Stimulated activated CD4-positive, alpha-beta T cell treated with anti-CD3 and anti-CD28 coated beads, Interleukin-15, amount 100 ng/mL, for 24 hours (primary cell): ENCODE measurements around the gene GSC2.

ENCODE experiments used
- DNase-seq: peaks from one replicate; pipeline ENCODE4 v3.0.0-alpha.2; 2020

The GSC2 gene

GRCh38 chr22:19152942-19153883 lies 3.1 kb upstream of the GSC2 start:
- DNase-seq: no peak

GRCh38 chr22:19151329-19152191 lies 1.5 kb upstream of the GSC2 start:
- no peak for DNase-seq

DNA sequence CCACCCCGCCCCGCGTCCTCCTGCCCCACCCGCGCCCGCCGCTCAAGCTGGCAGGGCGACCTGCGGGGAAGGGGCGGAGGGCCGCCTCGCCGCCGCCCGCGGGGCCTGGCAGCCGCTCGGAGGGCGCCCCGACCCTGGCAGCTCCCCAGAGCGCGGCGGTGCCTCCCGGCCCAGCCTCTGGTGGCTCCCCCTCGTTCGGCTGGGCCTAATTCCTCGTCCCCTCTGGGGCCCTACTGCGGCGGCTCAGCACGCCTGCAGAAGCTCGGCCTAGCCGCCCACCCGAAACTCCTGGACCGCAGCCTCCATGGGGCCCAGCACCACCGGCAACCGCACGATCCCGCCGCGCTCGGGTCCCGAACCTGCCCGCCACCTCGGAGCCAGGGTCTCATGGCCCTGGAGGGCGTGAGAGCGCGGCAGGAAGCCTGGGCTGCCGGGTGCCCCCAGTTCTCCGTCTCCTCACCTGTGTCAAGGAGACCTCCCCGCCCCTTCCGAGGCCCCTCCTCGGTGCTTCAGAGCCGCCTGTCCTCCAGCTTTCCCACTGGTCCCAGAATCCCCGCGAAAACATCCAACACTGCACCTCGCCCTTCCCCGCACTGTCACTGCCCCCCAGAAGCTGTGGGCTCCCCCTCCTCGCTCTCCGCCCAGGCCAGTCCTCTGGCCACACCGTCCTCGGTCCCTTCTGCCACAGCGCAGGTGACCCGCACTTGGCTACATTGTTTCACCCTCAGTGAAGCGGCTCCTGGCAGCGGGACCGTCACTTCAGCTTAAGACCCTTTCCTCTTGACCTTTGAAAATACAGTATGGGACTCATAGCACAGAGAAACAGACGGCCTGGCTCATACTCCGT lies 613 bp upstream of the GSC2 start:
- no peak for DNase-seq

DNA sequence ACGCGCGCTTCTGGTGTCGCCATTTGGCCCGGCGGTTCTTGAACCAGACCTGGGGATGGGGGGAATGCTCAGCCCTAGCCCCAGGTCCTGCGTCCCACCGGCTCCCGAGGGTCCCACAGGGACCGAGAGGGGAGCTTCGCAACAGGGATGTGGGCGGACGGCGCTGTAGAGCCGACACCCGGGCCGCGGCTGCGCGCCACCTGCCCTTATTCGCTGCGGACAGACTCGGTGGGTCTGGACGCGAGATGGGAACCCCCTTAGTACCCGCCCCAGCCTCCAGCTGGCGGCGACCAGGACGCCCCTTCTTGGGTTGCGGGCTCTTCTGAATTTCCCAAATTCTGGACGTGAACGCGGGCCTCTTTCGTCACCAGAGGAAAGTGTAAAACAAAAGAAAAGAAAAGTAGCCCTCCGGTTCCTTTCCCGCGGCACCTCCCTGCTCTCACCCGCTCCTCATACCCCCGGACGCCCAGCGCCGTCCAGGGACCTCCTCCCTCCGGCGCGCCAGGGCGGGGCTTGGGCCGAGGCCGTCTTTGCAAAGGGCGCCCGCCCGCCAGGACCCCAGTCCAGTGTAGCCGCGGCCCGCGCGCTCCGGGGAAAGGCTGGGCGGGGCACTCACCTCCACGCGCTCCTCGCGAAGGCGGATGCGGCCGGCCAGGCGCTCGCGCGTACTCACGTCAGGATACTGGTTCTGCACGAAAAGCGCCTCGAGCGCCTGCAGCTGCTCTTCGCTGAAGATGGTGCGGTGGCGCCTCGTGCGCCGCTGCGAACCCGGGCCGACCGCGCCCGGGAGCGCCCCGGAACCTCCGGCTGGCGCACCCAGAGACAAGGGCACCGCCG lies 827 bp downstream of the GSC2 start:
- DNase-seq: peak; percentile 63

DNA sequence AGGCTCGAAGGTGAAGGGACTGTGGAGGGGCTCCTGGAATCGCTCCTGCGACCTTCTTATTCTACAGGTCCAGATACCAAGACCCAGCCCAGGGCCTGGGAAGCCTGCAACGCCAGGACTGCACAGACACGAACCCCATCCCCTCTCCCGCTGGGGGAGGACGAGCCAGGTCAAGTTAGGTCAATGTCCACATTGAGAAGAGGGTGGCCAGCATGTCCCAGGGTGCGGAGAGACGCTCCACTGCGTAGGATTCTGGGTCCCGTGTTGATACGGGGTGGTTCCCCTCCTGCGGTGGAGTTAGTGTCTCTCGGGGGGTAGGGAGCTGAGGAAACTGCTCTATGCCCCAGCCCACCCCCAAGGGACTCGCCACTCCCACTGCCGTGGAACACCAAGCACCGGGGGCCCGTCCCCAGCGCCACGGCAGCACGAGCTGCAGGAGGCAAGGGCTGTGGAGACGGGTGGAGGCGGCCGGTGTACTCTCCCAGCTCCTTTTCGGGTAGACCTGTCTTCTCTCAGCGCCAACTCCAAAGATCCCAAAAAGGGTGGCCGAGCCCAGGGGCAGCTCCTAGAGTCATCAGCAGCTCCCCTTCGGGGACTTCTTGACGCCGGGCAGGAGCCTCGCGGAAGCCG lies 1.6 kb downstream of the GSC2 start:
- no peak for DNase-seq

- no peak for DNase-seq
These were observed 2.8 kb downstream of the GSC2 start for GRCh38 chr22:19147195-19147780.

DNA sequence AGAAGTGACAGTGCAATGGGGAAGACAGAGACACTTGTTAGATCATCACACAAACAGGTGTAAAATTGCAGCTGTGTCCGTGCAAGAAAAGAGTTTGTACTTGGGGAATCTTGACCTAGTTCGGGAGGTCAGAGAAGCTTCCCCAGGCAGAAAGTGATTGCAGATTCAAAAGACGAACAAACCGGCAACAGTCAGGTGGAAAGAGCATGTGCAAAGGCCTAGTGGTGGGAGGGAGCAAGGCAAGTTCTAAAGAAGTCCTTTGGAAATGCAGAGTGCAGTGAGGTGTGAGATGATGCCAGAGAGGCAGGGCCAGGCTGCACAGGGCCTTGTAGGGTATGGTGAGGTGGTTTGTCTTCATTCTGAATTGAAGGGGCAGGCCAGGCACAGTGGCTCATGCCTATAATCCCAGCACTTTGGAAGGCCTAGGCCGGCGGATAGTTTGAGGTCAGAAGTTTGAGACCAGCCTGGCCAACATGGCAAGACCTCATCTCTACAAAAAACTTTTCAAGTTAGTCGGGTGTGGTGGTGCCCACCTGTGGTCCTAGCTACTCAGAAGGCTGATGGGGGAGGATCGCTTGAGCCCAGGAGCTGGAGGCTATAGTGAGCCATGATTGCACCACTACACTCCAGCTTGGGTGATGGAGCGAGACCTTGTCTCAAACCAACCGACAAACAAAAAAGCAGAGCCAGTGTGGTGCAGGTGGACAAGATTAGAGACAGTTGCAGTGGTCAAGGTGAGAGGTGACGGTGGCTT lies 3.7 kb downstream of the GSC2 start:
- no peak for DNase-seq

GRCh38 chr22:19143967-19144400 lies 6.1 kb downstream of the GSC2 start:
- peak; percentile 58 for DNase-seq

GRCh38 chr22:19143212-19143611 lies 6.9 kb downstream of the GSC2 start:
- DNase-seq: no peak

GRCh38 chr22:19142394-19142793 lies 7.7 kb downstream of the GSC2 start:
- DNase-seq: no peak

GRCh38 chr22:19139974-19140373 lies 10.1 kb downstream of the GSC2 start:
- no peak for DNase-seq

DNA sequence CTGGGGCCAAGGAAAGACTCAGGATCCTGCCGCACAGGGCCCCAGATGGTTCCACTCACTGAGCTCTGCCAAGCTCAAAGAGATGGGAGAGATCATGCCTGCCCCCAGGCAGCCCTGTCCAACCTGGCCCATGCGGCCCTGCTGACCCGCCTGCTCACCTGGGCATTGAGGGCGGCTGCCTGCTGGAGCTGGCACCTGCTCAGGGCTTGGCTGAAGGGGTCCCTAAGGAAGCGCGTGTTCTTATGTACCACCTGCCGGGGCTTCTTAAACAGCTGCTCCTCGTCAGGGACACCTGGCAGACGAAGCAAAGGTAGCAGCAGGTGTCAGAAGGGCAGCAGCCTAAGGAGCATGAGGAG lies 11.1 kb downstream of the GSC2 start:
- no peak for DNase-seq

DNA sequence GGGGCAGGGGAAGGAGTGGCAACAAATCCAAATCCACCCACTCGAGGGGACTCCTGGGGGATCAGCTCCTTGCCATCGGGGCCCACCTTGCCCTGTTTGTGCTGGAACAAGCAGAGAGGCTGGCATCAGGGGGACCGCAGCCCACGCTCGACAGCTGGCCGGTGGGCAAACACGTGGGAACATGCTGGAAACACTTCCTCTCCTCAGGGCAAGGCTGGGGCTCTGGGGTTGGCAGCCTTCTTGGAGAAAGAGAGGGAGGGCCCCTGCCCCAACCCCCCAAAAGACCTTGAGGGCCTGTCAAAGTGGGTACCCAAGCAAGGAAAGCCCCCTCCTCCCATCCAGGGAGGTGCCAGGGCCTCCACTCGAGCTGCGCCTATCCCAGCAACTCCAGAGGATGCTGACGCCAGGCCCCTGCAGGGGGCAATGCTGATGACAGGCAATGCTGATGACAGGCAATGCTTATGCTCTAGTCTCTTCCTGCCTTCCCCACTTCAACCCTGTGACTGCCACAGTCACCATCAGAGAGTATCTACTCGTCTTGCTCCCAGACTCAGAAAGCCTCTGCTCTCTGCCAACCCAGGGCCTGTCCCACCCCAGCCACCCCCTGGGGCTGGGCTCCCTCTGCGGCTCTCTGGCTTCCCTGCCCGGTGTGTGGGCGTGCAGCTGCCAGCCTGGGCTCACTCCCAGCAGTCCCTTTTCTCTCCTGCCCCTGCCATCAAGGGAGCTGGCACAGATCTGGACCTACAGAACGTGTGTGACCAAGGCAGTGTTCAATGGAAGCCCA lies 11.7 kb downstream of the GSC2 start:
- no peak for DNase-seq

- DNase-seq: no peak
These were observed 12.5 kb downstream of the GSC2 start for GRCh38 chr22:19137384-19138216.

GRCh38 chr22:19136915-19137314 lies 13.2 kb downstream of the GSC2 start:
- no peak for DNase-seq

GRCh38 chr22:19134874-19135273 lies 15.2 kb downstream of the GSC2 start:
- DNase-seq: no peak

DNA sequence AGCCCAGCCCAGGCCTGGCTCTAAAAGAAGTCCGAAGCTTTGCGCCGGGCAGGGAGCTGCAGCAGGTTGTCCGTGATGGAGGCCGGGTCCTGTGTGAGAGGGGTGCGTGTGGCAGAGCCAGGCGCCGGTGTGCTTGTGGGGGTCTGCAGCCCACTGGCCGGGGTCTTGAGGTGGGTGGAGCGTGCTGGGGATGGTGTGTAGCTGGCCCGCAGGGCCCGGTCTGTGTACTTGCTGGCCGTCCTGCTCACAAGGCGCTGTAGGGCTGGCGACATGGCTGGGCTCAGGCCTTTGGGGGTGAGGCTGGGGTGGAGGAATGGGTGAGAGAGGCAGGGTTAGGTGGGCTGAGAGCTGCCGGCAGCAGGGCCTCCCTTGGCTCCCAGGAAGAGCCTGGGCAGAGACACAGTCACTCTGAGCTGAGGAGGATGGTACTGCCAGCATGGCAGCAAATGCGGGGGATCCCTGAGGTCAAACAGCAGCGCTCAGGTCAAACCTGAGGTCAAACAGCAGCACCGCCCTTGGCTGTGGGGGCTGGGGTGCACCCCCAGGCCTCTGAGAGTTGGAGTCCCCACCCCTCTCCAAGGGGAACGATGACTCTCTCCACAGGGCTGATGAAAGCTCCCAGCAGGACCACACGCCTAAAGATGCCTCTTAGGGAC lies 15.8 kb downstream of the GSC2 start:
- DNase-seq: no peak

DNA sequence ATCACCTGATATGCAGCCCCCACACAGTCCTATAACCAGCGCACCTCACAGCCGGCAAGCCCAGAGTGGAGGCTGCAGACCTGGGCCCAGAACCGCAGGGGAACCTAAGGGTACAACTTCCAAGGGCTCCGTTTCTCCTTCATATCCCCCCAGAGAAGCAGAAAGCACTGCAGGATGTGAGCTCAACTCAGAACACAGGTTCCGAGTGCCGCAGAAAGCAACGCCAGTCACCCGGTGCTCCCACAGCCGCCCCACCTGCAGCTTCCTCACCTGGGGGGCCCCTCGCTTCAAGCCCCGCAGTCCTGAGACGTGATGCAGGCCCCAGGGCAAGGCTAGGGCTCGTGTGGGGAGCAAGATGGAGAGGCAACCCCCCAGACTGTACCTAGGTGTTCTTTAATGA lies 16.5 kb downstream of the GSC2 start:
- DNase-seq: no peak
